HG03064 (cell line): ENCODE results near the gene ATG2A.
"Not testable (repeated sequence)": the region's sequence is repeated elsewhere in the genome, so short reads cannot be mapped to it uniquely, and the experiment has no call there.

ENCODE experiments used
- ATAC-seq: cut with Tn5 transposase; IDR thresholded peaks from one replicate; pipeline ENCODE4 v1.9.1; 2021; ENCODE audit warnings: low read depth; ENCODE audit not compliant: unreplicated experiment

ATG2A gene

GRCh38 chr11:64858467-64859263 lies 58.3 kb downstream of the ATG2A start:
- no peak for ATAC-seq

DNA sequence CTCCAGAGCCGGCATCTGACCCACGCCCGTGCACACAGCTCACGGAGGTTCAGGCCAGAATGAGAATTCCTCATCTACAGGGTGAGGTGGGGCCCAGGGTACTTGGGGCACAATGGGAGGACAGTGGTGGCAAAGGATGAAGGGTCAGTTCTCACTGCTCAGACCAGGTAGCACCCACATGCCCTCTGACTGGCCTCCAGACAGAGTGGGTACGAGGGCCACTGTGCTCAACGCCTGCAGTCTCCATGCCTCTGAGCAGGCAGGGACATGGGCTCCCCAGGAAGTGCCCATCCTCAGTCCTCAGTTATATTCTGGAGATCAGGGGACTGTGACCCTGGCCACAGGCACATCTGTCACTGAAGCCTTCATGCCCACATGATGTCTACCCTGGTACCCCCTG lies 59.5 kb downstream of the ATG2A start:
- ATAC-seq, result no peak

GRCh38 chr11:64856382-64857227 lies 60.4 kb downstream of the ATG2A start:
- ATAC-seq, result no peak

- no peak for ATAC-seq
Observed at GRCh38 chr11:64855596-64856304, 61.3 kb downstream of the ATG2A start.

- no peak for ATAC-seq
Observed at GRCh38 chr11:64854534-64855502, 62.2 kb downstream of the ATG2A start.

- no peak for ATAC-seq
Observed at GRCh38 chr11:64854157-64854533, 62.9 kb downstream of the ATG2A start.

DNA sequence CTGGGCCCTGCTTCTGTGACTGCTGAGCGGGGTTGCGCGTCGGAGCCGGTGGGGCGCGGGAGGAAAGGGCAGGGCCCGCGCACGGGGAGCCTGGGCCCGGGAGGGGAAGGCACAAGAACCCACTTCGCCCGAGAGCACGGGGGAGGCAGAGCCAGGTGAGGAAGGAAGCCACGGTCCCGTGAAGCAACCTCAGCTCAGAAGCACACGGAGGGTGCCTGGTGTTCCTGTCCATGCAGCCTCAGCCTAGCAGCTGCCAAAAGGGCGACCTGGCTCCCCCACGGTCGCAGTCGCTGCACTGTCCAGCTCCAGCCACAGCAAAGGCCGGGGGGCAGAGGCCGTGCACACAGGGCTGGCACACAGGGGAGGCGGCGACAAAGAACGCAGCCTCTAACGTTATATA lies 63.3 kb downstream of the ATG2A start:
- no peak for ATAC-seq

DNA sequence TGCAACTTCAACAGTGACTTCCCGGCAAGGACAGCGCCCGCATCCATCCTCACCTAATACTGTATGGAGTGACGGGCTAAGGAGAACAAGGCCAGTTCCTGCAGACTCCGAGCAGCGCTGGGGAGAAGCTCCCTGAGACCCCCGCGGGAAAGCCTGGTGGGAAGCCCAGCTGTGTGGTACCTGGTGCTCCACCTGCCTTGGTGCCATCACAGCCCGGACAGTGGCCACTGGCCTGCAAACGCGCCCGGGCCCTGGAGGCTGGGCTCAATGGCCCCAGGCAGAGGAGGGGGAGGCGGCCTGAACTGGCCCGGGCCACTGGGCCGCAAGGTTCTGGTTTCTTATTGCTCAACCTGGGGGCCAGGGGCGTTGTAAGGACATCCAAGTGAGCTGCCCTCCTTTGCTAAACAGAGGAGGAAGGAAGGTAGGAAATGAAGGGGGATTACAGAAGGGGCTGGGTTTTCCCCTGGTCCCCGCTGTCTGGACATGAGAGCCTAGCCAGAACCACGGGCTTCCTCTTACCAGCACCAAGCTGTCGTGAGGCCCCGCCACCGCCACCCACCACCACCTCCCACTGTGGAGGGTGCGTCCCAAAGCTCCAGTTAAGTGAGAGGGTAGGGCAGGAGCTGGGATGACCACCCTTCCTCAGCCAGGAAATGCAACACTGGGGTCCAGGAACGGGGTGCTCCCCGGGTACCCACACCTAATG lies 64.1 kb downstream of the ATG2A start:
- no peak for ATAC-seq

- peak; percentile 5 for ATAC-seq
Observed at GRCh38 chr11:64851831-64852351, 65.1 kb downstream of the ATG2A start.

GRCh38 chr11:64850979-64851567 lies 65.9 kb downstream of the ATG2A start:
- peak; percentile 40 for ATAC-seq

- ATAC-seq, result no peak
Observed at GRCh38 chr11:64849598-64850356, 67.2 kb downstream of the ATG2A start.

DNA sequence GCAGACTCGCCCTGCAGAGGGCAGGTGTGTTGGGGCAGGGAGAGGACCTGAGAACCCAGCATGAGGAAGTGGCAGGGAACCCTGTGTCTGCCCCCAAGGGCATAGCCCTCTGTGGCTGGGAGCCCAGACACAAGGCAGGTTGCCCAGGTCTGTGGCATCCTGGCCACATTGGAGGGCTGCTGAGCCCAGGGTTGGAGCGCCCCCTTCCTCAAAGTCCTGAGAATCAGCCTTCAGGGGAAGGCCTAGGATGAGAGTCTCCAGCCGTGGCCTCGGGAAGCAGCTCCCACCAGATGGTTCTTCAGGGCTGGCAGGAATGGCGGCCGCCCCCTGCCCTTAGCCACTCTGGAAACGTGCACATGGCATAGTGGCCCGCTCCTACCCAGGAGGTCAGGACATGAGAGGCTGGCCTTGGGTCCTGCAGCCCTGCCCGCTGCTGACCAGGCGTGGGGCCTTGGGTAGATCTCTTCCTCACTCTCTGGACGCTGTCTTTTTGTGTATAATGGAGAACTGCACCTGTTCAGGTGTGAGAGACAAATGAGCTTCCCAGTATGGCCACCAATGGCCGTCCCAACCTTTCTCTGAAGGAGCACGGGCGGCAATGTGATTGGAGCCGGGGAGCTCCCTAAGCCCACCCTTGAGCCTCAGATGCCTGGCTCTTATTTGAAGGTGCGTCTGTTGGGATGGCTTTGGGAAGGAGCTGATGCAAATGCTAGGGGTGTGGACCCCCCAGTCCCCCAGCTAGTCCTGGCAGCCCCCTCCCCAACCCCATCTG lies 68.0 kb downstream of the ATG2A start:
- no peak for ATAC-seq

GRCh38 chr11:64848214-64848825 lies 68.7 kb downstream of the ATG2A start:
- no peak for ATAC-seq

- ATAC-seq, result no peak
Observed at GRCh38 chr11:64846998-64847666, 69.9 kb downstream of the ATG2A start.

- not testable (repeated sequence) for ATAC-seq
Observed at GRCh38 chr11:64845776-64846129, 71.3 kb downstream of the ATG2A start.

DNA sequence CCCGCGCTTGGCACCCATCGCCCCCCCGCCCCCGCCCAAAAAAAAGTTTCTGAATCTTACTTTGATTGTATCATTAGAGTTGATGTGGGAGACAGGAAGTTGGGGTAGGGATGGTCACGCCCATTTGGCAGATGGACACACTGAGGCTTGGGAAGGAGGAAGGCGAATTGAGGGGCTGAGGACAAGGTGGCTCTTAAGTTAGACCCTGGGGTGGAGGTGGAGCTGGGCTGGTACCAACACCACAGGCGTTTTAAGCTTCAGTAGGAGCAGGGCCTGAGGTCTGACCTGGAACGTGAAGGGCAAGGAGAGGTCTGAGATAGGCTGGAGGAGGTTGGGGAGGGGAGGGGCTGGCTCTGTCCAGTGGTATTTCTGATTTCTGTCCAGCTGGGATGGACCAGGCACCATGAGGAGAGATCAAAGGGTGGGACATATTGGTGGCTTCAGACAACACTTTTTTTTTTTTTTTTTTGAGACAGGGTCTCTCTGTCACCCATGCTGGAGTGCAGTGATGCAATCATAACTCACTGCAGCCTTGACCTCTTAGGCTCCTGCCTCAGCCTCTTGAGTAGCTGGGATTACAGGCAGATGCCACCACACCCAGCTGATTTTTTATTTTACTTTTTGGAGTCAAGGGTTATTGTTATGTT lies 71.8 kb downstream of the ATG2A start:
- no peak for ATAC-seq
